H1 (cell line): ENCODE measurements around the gene MEF2C. TPM values are rescaled to one million over a fixed set of nuclear protein-coding genes. Genes with fewer than 3 reads are reported as not detected.

Experiments
- RFX5 ChIP-seq: IDR thresholded peaks from 2 replicates; pipeline ENCODE4 v1.6.1; 2011; ENCODE audit warnings: low read depth, low read length, improper control_type of control experiment, borderline replicate concordance
- SRF ChIP-seq: IDR thresholded peaks from 2 replicates; pipeline ENCODE4 v1.6.1; 2011; ENCODE audit warnings: mild to moderate bottlenecking, low read depth, low read length, moderate library complexity
- TEAD4 ChIP-seq: IDR thresholded peaks from 2 replicates; pipeline ENCODE4 v1.6.1; 2012; ENCODE audit warnings: low read depth, low read length, inconsistent platforms, mixed read lengths
- polyA plus RNA-seq, 7 experiments: library from polyadenylated mRNA; depleted of rRNA in 3 of 7; stranded (reverse) in 5 of 7; unstranded in 2 of 7; fragments of >200 nt in 5 of 7; fragments of 200-250 nt in 2 of 7; gene quantifications; 1 replicate in 5 of 7; 2 replicates in 1 of 7; 4 replicates in 1 of 7; pipeline versions ENCODE4 v1.2.1 to v1.2.3, GENCODE V29; 2011 to 2013; ENCODE audit warnings: missing spikeins in 2 of 7, mixed read lengths in 2 of 7
- total RNA-seq: library from RNA; stranded (reverse); fragmentation: NEBNext Ultra II Directional; extraction: Animal tissue kit (Norgen Biotek cat#: 25700); gene quantifications from 2 replicates; pipeline ENCODE4 v1.2.1, GENCODE V29; 2021

MEF2C gene
- total and polyA plus RNA-seq, 2 of the 8 experiments (the other 6 are each of a cell fraction or from before 2014, with no cell fraction given), result 0.59 to 0.99 TPM

DNA sequence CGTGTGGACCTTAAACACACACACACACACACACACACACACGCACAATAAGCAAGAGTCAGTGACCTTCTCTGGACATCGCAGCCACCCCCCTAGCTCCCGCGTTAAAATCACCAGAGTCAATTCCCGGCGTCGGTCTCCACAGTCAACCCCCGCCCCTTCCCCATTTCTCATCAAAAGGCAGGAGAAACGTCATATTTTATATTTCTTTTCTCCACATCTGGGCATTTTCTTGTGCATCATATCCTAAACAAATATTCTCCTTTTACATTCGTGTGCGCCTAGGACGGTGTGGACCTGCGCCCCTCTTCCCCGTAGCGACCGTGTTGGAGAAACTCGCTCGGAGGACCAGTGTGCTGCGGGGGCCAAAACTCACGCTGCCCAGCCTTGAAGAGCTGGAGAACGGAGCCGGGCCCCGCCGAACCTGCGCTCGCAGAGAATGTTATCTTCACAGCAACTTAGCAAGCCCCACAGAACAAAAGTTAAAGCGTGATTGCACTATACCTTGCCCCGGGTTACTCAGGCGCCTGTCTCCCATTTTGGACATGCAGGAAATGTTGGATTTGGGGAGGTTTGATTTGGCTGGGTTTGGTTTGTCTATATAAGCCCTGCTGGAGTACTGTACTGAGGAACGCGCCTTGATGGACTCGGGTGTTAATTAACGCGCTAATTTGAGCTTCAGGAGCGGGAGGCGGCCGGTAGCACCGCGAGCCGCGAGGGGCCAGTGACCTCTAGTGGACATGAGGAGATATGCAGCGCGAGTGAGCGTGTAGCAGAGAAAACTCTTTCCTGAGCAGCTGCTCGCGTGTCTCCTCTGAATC, 192.4 kb downstream of the MEF2C start (continued):
- no peak for TF ChIP-seq SRF
- peak; percentile 63 for TF ChIP-seq TEAD4
- TF ChIP-seq RFX5, result no peak
